DOHH2 (cell line): ENCODE measurements around the gene CFAP77.

Experiments used
- H3F3A ChIP-seq: fragments of 200-600 bp; sonication (generic), shearing (Covaris generic); 2 replicates; pipeline ENCODE4 v1.6.0; 2016; ENCODE audit warnings: antibody characterized with exemption, mild to moderate bottlenecking; ENCODE audit not compliant: control insufficient read depth, insufficient read depth
- H3K27ac ChIP-seq: fragments of 200-600 bp; sonication (generic); 2 replicates; pipeline ENCODE4 v1.5.1; 2014; ENCODE audit warnings: low read depth, mild to moderate bottlenecking, low read length, moderate library complexity
- H3K27me3 ChIP-seq: fragments of 200-600 bp; sonication (generic); 2 replicates; pipeline ENCODE4 v1.6.1; 2014; ENCODE audit warnings: mild to moderate bottlenecking, low read length, mixed read lengths; ENCODE audit not compliant: control insufficient read depth
- H3K36me3 ChIP-seq: fragments of 200-600 bp; sonication (generic); 2 replicates; pipeline ENCODE4 v1.6.1; 2014; ENCODE audit warnings: mild to moderate bottlenecking, low read length, moderate library complexity, mixed read lengths; ENCODE audit not compliant: control insufficient read depth
- H3K4me1 ChIP-seq: fragments of 200-600 bp; sonication (generic); 2 replicates; pipeline ENCODE4 v1.6.1; 2014; ENCODE audit warnings: mild to moderate bottlenecking, low read length, mixed read lengths; ENCODE audit not compliant: control insufficient read depth
- H3K4me2 ChIP-seq: fragments of 200-600 bp; sonication (generic); 2 replicates; pipeline ENCODE4 v1.6.0; 2014; ENCODE audit warnings: mild to moderate bottlenecking, low read length, moderate library complexity
- H3K4me3 ChIP-seq: fragments of 200-600 bp; sonication (generic); 2 replicates; pipeline ENCODE4 v1.5.1; 2014; ENCODE audit warnings: mild to moderate bottlenecking, low read length, mixed read lengths
- H3K79me2 ChIP-seq: fragments of 200-600 bp; sonication (generic); 2 replicates; pipeline ENCODE4 v1.6.1; 2014; ENCODE audit warnings: mild to moderate bottlenecking, low read length, mixed read lengths; ENCODE audit not compliant: control insufficient read depth
- H3K9me2 ChIP-seq: fragments of 200-600 bp; sonication (generic); replicated peaks from 2 replicates; pipeline ENCODE4 v1.6.1; 2014; ENCODE audit warnings: mild to moderate bottlenecking, low read length, mixed read lengths; ENCODE audit not compliant: control insufficient read depth
- H3K9me3 ChIP-seq: fragments of 200-600 bp; sonication (generic); 2 replicates; pipeline ENCODE4 v1.6.1; 2014; ENCODE audit warnings: antibody characterized with exemption, low read length, mixed read lengths; ENCODE audit not compliant: control insufficient read depth, insufficient read depth
- H4K20me1 ChIP-seq: fragments of 200-600 bp; sonication (generic); 2 replicates; pipeline ENCODE4 v1.6.0; 2014; ENCODE audit warnings: low read depth, mild to moderate bottlenecking, antibody characterized with exemption, low read length, moderate library complexity; ENCODE audit not compliant: control insufficient read depth, insufficient read depth
- CTCF ChIP-seq: fragments of 200-600 bp; sonication (generic); IDR thresholded peaks from one replicate; pipeline ENCODE4 v1.5.1; 2014; ENCODE audit warnings: antibody characterized with exemption, mild to moderate bottlenecking, low read depth, low read length; ENCODE audit not compliant: poor library complexity, severe bottlenecking
- EZH2phosphoT487 ChIP-seq: fragments of 200-600 bp; sonication (generic); IDR thresholded peaks from 2 replicates; pipeline ENCODE4 v1.6.1; 2017; ENCODE audit warnings: borderline replicate concordance, mild to moderate bottlenecking, antibody characterized with exemption, low read length, moderate library complexity, mixed read lengths

CFAP77 gene

GRCh38 chr9:132513416-132513815 lies 103.4 kb downstream of the CFAP77 start:
- Histone ChIP-seq H3K4me1 (no peaks in the 10 kb centered on the region), H3K4me3 (no peak overlapping the region), H3K36me3 (no peaks in the 10 kb centered on the region), H3K27ac (no peak overlapping the region), H3K27me3 (no peaks in the 10 kb centered on the region), H4K20me1 (no peaks in the 10 kb centered on the region), H3K79me2 (no peaks in the 10 kb centered on the region), H3F3A (no peaks in the 10 kb centered on the region), H3K9me2 (no peaks in the 10 kb centered on the region), H3K9me3 (no peaks in the 10 kb centered on the region), H3K4me2 (no peak overlapping the region)
- TF ChIP-seq EZH2phosphoT487 = no peak
- TF ChIP-seq CTCF = no peak

DNA sequence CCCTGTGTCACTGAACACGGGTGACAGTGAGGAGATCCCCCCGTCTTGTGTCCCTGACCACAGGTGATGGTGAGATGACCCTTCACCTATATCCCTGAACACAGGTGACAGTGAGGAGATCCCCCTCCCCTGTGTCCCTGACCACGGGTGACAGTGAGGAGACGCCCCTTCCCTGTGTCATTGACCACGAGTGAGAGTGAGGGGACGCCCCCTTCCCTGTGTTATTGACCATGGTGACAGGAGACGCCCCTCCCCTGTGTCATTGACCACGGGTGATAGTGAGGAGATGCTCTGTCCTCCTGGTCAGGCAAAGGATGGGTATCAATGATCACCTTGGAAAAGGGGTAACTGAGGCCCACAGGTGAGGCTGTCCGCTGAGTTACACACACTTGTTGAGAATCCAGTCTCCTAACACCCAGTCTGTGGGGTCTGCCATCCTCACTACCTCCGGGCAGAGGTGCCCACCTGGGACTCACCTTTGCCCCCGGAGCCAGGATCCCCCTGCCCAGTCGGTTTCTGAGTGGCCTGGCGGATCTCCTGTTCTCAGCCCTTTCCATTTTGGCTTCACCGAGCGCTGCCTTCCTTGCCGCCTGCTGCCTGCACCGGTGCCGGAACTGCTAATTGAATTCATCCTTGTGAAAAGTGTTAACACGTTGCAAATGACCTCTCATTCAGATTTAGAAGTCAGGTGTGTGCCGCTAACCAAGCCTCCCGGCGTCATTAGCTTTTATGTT lies 104.2 kb downstream of the CFAP77 start:
- H3K4me3 ChIP-seq = no peak overlapping the region
- H3K36me3 ChIP-seq = no peaks in the 10 kb centered on the region
- no peak overlapping the region for H3K4me2 ChIP-seq
- H3K27ac ChIP-seq = no peak overlapping the region
- no peaks in the 10 kb centered on the region for H3K79me2 ChIP-seq
- TF ChIP-seq EZH2phosphoT487 = no peak
- no peak for TF ChIP-seq CTCF
- H3F3A ChIP-seq = no peaks in the 10 kb centered on the region
- no peaks in the 10 kb centered on the region for H3K9me2 ChIP-seq
- no peaks in the 10 kb centered on the region for H3K27me3 ChIP-seq
- no peaks in the 10 kb centered on the region for H4K20me1 ChIP-seq
- H3K9me3 ChIP-seq = no peaks in the 10 kb centered on the region
- no peaks in the 10 kb centered on the region for H3K4me1 ChIP-seq

GRCh38 chr9:132514821-132515220 lies 104.8 kb downstream of the CFAP77 start:
- H3K36me3 ChIP-seq = no peaks in the 10 kb centered on the region

More at GRCh38 chr9:132514821-132515220, 104.8 kb downstream of the CFAP77 start:
- Histone ChIP-seq H3K4me3 (no peak overlapping the region), H4K20me1 (no peaks in the 10 kb centered on the region), H3K9me2 (no peaks in the 10 kb centered on the region), H3K4me2 (no peak overlapping the region), H3K27me3 (no peaks in the 10 kb centered on the region), H3K9me3 (no peaks in the 10 kb centered on the region), H3K79me2 (no peaks in the 10 kb centered on the region), H3K4me1 (no peaks in the 10 kb centered on the region), H3K27ac (no peak overlapping the region), H3F3A (no peaks in the 10 kb centered on the region)
- TF ChIP-seq CTCF (no peak), EZH2phosphoT487 (no peak)
